Lung (tissue), 12 donors: ENCODE data around the gene ATP13A1. TPM values are rescaled to one million over a fixed set of nuclear protein-coding genes. Genes with fewer than 3 reads are reported as not detected.

Experiments
- ATAC-seq: fragments of 200-7000 bp; cut with Tn5 transposase; one replicate; pipeline ENCODE4 v1.9.1; 2020; ENCODE audit warnings: moderate number of reproducible peaks; ENCODE audit not compliant: insufficient read depth, low FRiP score
- DNase-seq, 3 donors: peaks; one replicate each; pipeline ENCODE4 v3.0.0-alpha.2; 2013 to 2017
- H3K27ac ChIP-seq, 2 donors: one replicate each; pipeline ENCODE4 v1.5.1; 2013; ENCODE audit warnings: mild to moderate bottlenecking in 2 of 2, moderate library complexity in 2 of 2, control low read depth in 1 of 2, inconsistent platforms in 1 of 2, low read depth in 1 of 2, low read length in 1 of 2
- H3K27me3 ChIP-seq, 3 donors: one replicate each; pipeline ENCODE4 v1.5.1; 2013; ENCODE audit warnings: low read length in 2 of 3; ENCODE audit not compliant: control insufficient read depth in 3 of 3, insufficient read depth in 3 of 3
- H3K36me3 ChIP-seq, 4 donors: one replicate each; pipeline ENCODE4 v1.5.1; 2013; ENCODE audit warnings: low read length in 4 of 4, mild to moderate bottlenecking in 1 of 4, moderate library complexity in 1 of 4; ENCODE audit not compliant: control insufficient read depth in 4 of 4, insufficient read depth in 4 of 4
- H3K4me1 ChIP-seq, 5 donors: one replicate each; pipeline ENCODE4 v1.5.1; 2013; ENCODE audit warnings: low read length in 5 of 5, mild to moderate bottlenecking in 2 of 5, moderate library complexity in 1 of 5; ENCODE audit not compliant: control insufficient read depth in 5 of 5, insufficient read depth in 5 of 5
- H3K4me3 ChIP-seq: one replicate; pipeline ENCODE4 v1.5.1; 2013; ENCODE audit warnings: mild to moderate bottlenecking, control low read depth, moderate library complexity
- H3K9ac ChIP-seq, 2 donors: one replicate each; pipeline ENCODE4 v1.5.1; 2013; ENCODE audit warnings: low read length in 2 of 2, control low read depth in 1 of 2; ENCODE audit not compliant: insufficient read depth in 1 of 2
- H3K9me3 ChIP-seq, 4 donors: one replicate each; pipeline ENCODE4 v1.5.1; 2013; ENCODE audit warnings: low read length in 3 of 4, mild to moderate bottlenecking in 1 of 4, moderate library complexity in 1 of 4; ENCODE audit not compliant: control insufficient read depth in 4 of 4, insufficient read depth in 3 of 4
- WGBS, 2 donors: extraction: QIAGEN DNeasy Blood & Tissue Kit; methylation state at CpG; one replicate each; pipeline ENCODE4 v1.1.7; 2013; 5-methylcytosine and 5-hydroxymethylcytosine counted together
- polyA plus RNA-seq, 2 donors: library from polyadenylated mRNA; stranded (reverse); fragments of 200-250 nt; gene quantifications; one replicate each; pipeline ENCODE4 v1.2.1, GENCODE V29; 2013
- total RNA-seq, 2 donors: library from RNA; depleted of rRNA in 1 of 2; stranded (reverse); fragments of >200 nt in 1 of 2; gene quantifications; one replicate each; pipeline ENCODE4 v1.2.1, GENCODE V29; 2014 to 2021
- TF ChIP-seq, protein P1 (sequence below): IDR thresholded peaks from 2 replicates; pipeline ENCODE4 v1.5.1; 2012; ENCODE audit warnings: mild to moderate bottlenecking; ENCODE audit errors: control extremely low read depth, extremely low read depth
- donor health status: control.
- donor health status: control.
- donor health status: Bipolar disorder and iron deficiency.
- donor health status: healthy.
- donor health status: DM: yes; HTN: yes; CAD: no.

Gene ATP13A1
- total and polyA plus RNA-seq, 4 donors = 35.7 to 70.4 (median 41.6) TPM

DNA sequence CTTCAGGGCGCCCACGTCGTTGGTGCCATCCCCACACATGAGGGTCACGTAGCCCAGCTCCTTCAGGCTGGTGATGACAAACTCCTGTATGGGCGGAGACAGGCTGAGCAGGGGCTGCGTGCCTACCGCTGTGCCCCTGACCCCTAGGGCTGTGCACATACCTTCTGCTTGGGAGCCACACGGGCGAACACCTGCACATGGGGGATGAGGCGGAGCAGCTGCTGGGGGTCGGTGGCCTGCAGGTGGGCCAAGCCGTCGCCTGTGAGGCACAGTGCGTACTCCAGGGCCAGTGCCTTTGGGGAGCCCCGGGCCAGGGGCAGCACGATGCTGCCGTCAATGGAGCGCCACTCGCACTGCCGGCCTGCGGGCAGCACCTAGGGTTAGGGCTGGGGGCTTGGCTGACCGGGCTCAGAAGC, 13.9 kb downstream of the ATP13A1 start:
- TF ChIP-seq, protein P1, sequence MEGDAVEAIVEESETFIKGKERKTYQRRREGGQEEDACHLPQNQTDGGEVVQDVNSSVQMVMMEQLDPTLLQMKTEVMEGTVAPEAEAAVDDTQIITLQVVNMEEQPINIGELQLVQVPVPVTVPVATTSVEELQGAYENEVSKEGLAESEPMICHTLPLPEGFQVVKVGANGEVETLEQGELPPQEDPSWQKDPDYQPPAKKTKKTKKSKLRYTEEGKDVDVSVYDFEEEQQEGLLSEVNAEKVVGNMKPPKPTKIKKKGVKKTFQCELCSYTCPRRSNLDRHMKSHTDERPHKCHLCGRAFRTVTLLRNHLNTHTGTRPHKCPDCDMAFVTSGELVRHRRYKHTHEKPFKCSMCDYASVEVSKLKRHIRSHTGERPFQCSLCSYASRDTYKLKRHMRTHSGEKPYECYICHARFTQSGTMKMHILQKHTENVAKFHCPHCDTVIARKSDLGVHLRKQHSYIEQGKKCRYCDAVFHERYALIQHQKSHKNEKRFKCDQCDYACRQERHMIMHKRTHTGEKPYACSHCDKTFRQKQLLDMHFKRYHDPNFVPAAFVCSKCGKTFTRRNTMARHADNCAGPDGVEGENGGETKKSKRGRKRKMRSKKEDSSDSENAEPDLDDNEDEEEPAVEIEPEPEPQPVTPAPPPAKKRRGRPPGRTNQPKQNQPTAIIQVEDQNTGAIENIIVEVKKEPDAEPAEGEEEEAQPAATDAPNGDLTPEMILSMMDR = no peak
- Histone ChIP-seq H3K9me3 (no peaks in the 10 kb centered on the region), H3K4me1 (no peaks in the 10 kb centered on the region), H3K9ac (no peak overlapping the region), H3K4me3 (no peak overlapping the region), H3K27ac (no peak overlapping the region), H3K27me3 (no peaks in the 10 kb centered on the region), H3K36me3 (peaks cover 32 to 81% (median 41%) of the 10 kb centered on the region in 4 donors)
- WGBS, 2 donors = 94 to 96% methylated on average over 21 to 22 of the region's 22 CpGs
- no peak for DNase-seq
- ATAC-seq = no peak

DNA sequence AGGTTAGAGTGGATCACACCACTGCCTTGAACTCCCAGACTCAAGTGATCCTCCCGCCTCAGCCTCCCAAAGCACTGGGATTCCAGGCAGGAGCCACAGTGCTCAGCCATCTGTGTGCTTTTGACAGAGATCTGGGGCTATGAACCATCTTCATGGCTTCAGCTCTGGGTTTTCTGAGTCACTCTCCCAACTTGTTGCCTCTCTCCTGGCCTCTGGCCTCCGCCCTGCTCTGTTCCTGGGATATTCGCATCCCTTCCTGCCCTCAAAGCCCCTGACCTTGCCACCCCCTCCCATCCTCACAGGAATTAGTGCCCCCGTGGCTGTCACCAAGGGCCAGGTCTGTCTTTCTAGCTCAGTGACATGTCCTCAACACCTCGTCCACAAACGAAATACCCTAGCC, 14.3 kb downstream of the ATP13A1 start:
- Histone ChIP-seq H3K9ac (no peak overlapping the region), H3K36me3 (peaks cover 32 to 77% (median 39%) of the 10 kb centered on the region in 4 donors), H3K27ac (no peak overlapping the region), H3K4me3 (no peak overlapping the region), H3K9me3 (no peaks in the 10 kb centered on the region), H3K4me1 (peaks cover 0 to under 1% (median 0%) of the 10 kb centered on the region in 5 donors), H3K27me3 (no peaks in the 10 kb centered on the region)
- ATAC-seq (no peak), DNase-seq (no peak)
- 90 to 96% methylated on average over 6 of the region's 6 CpGs for WGBS, 2 donors
- TF ChIP-seq, protein P1 = no peak

DNA sequence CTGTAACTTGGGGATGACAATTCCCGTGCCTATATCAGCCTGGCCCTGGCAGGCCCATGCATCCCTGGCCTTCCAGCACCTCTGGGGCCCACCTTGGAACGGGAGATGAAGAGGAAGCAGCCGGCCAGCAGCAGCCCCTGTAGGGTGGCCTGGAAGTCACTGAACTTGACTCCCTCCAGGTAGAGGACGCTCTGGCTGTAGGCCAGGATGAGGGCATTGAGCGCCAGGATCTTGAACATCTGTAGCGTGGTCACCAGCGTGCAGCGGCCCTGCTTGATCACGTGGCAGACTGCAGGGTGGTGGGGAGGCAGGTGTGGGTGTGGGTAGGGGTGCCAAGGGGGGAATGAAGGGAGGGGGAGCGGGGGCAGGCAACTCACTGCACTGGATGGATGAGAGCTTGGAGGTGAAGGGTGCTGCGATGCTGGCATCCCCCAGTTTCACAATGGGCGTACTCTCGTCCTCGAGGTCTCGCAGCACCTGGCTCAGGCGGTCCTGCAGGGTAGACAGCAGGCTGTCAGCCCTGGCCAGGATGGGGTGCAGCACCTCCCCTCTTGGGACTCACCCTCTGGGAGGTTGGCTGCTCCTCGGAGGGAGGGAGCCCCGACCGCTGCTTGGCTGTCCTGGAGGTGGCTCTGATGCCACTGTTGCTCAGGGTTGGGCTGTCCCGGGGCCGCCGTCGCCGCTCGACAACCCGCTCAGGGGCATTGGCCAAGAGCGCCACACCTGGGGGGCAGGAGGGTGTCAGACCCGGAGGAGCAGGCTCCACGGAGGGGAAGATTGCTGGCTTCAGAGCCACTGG, 16.2 kb downstream of the ATP13A1 start:
- Histone ChIP-seq H3K27ac (no peak overlapping the region), H3K36me3 (peaks cover 23 to 58% (median 29%) of the 10 kb centered on the region in 4 donors), H3K27me3 (no peaks in the 10 kb centered on the region), H3K4me3 (no peak overlapping the region), H3K9ac (no peak overlapping the region), H3K9me3 (no peaks in the 10 kb centered on the region), H3K4me1 (peaks cover 0 to 13% (median 0%) of the 10 kb centered on the region in 5 donors)
- DNase-seq (no peak), ATAC-seq (no peak)
- 94 to 96% methylated on average over 29 of the region's 29 CpGs for WGBS, 2 donors
- TF ChIP-seq, protein P1 = no peak
